HL-60 (cell line): ENCODE results near the gene NDUFA13.

Source experiments
- POLR2AphosphoS5 ChIP-seq: IDR thresholded peaks from 2 replicates; pipeline ENCODE4 v1.6.1; 2012; ENCODE audit warnings: low read depth
- TF ChIP-seq, protein P1 (sequence below): IDR thresholded peaks from one replicate; pipeline ENCODE4 v1.5.1; 2011; ENCODE audit warnings: low read length, control low read depth, inconsistent platforms; ENCODE audit not compliant: insufficient read depth
- TF ChIP-seq, protein P2 (sequence below): IDR thresholded peaks from 2 replicates; pipeline ENCODE4 v1.6.1; 2012; ENCODE audit warnings: low read depth; ENCODE audit not compliant: insufficient replicate concordance

GRCh38 chr19:19502808-19503602, 13.0 kb upstream of the NDUFA13 start:
- TF ChIP-seq, protein P1, sequence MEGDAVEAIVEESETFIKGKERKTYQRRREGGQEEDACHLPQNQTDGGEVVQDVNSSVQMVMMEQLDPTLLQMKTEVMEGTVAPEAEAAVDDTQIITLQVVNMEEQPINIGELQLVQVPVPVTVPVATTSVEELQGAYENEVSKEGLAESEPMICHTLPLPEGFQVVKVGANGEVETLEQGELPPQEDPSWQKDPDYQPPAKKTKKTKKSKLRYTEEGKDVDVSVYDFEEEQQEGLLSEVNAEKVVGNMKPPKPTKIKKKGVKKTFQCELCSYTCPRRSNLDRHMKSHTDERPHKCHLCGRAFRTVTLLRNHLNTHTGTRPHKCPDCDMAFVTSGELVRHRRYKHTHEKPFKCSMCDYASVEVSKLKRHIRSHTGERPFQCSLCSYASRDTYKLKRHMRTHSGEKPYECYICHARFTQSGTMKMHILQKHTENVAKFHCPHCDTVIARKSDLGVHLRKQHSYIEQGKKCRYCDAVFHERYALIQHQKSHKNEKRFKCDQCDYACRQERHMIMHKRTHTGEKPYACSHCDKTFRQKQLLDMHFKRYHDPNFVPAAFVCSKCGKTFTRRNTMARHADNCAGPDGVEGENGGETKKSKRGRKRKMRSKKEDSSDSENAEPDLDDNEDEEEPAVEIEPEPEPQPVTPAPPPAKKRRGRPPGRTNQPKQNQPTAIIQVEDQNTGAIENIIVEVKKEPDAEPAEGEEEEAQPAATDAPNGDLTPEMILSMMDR: no peak
- TF ChIP-seq POLR2AphosphoS5: no peak
- TF ChIP-seq, protein P2, sequence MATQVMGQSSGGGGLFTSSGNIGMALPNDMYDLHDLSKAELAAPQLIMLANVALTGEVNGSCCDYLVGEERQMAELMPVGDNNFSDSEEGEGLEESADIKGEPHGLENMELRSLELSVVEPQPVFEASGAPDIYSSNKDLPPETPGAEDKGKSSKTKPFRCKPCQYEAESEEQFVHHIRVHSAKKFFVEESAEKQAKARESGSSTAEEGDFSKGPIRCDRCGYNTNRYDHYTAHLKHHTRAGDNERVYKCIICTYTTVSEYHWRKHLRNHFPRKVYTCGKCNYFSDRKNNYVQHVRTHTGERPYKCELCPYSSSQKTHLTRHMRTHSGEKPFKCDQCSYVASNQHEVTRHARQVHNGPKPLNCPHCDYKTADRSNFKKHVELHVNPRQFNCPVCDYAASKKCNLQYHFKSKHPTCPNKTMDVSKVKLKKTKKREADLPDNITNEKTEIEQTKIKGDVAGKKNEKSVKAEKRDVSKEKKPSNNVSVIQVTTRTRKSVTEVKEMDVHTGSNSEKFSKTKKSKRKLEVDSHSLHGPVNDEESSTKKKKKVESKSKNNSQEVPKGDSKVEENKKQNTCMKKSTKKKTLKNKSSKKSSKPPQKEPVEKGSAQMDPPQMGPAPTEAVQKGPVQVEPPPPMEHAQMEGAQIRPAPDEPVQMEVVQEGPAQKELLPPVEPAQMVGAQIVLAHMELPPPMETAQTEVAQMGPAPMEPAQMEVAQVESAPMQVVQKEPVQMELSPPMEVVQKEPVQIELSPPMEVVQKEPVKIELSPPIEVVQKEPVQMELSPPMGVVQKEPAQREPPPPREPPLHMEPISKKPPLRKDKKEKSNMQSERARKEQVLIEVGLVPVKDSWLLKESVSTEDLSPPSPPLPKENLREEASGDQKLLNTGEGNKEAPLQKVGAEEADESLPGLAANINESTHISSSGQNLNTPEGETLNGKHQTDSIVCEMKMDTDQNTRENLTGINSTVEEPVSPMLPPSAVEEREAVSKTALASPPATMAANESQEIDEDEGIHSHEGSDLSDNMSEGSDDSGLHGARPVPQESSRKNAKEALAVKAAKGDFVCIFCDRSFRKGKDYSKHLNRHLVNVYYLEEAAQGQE: no peak
